HG02885 (cell line): ENCODE data around the gene CCDC86.

Source experiments
- ATAC-seq: cut with Tn5 transposase; IDR thresholded peaks from one replicate; pipeline ENCODE4 v1.9.1; 2021; ENCODE audit warnings: mild to moderate bottlenecking; ENCODE audit not compliant: unreplicated experiment, poor library complexity

CCDC86 gene

GRCh38 chr11:60887556-60887955, 45.6 kb downstream of the CCDC86 start:
- ATAC-seq, result no peak

DNA sequence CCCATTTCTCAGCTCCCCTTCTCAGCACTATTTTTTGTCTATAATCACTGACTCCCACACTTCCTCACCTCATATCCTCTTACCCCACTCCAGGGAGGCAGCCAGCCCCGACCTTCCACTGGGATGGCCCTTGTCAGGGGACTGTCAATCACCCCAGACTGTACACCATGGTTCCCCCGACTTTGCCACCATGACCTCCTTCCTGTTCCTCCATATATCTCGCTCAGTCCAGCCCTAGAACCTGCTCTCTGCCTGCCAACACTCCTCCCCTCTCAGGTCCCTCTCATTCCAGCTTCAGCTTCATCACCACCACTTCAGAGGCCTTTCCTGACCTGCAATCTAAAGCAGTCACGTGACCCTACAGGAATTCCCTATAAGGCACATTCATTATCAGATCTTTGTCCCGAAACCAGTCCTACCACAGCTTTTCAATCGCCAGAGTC, 48.0 kb downstream of the CCDC86 start:
- no peak for ATAC-seq

GRCh38 chr11:60890696-60891095, 48.8 kb downstream of the CCDC86 start:
- no peak for ATAC-seq

DNA sequence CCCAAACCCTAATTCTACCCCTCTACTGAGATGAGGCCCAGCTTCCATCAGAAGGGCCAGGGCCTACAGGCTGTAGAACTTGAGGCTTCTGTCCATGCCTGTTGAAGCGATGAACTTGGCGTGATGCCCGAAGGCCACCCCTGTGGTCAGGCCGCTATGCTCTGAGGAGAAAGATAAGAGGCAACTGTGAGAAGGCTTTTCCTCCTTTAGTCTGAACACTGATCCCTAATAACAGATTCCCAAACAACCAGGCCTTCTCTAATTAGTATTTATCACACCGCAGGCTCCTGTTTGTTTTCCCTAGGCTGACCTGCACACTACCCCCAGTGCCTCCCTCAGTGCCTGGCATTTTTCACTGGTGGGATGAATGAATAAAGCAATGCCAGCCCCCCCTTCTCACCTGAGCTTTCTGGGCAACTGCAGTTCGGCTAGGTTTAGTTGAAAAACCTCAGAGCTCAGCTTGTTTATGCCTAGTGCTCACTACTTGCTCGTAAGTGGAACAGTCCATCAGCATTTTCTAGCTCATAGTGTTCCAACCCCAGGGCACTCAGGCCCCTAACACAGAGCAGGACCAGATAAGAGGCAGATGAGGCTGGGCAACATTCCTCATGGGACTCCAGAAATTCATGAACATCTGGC, 49.3 kb downstream of the CCDC86 start:
- no peak for ATAC-seq

DNA sequence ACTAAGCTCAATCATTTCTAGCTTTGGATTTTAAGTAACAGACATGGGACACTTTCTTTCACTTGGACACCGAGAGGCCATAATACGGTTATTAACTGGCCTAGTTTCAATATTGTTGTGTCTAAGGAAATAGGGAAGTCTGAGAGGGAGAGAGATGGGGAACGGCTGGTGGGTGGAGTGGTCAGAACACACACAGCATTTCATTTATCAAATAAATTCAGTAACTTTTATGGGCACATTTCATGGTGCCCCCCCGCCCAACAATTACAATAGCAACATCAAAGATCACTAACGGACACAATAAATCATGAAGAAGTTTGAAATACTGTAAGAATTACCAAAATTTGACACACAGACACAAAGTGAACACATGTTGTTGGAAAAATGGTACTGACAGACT, 53.8 kb downstream of the CCDC86 start:
- ATAC-seq, result no peak

GRCh38 chr11:60897496-60897895, 55.6 kb downstream of the CCDC86 start:
- ATAC-seq, result no peak

GRCh38 chr11:60899046-60899936, 57.4 kb downstream of the CCDC86 start:
- ATAC-seq, result peak; percentile 47

DNA sequence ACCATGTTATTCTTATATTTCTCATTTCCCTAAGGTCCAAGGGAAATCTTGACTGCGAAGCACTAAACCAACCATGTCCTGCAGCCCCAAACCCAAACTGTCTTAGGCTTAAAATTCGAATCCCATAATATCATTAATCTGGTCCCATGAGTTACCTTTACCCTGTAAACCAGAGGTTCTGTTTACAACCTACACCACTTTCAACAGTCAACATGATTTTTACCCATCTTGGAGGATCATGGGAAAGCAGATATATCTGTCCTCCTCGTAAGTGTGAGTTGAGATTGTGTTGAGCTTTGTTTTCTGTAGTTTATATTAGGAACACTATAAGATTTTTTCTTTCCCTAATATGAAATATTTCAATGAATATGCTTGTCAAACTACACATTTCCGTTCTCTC, 58.1 kb downstream of the CCDC86 start:
- no peak for ATAC-seq
